ENCODE data around the gene PISD. TPM values are rescaled to one million over a fixed set of nuclear protein-coding genes. Genes with fewer than 3 reads are reported as not detected.

The PISD gene
- total and polyA plus RNA-seq, 2 donors (not counting 1 experiment from before 2014, with no cell fraction given): 21.1 to 25.6 TPM

- Histone ChIP-seq H4K20me1 (ENCODE audit: control insufficient read depth, extremely low read depth, insufficient read depth, low read length) (no peaks in the 10 kb centered on the region), H3K4me1 (ENCODE audit: control insufficient read depth, extremely low read depth, insufficient read depth, low read length) (peaks cover 9% of the 10 kb centered on the region), H3K4me3 (replicated peaks in 1 of 4; ENCODE audit: control extremely low read depth in 1 of 4, insufficient read depth in 1 of 4, low read depth in 3 of 4, low read length in 4 of 4) (no peak overlapping the region), H3K4me2 (ENCODE audit: extremely low read depth, insufficient read depth, low read length) (no peak overlapping the region), H3K36me3 (ENCODE audit: control insufficient read depth, insufficient read depth, low read length) (peaks cover 23% of the 10 kb centered on the region), H3K27me3 (ENCODE audit: control insufficient read depth, insufficient read depth, low read length) (no peaks in the 10 kb centered on the region), H2AFZ (ENCODE audit: low read length) (no peak overlapping the region), H3K9me3 (ENCODE audit: control insufficient read depth, insufficient read depth, low read depth, low read length) (no peaks in the 10 kb centered on the region), H3K27ac (ENCODE audit: insufficient read depth, low read length) (no peak overlapping the region), H3K79me2 (ENCODE audit: control insufficient read depth, insufficient read depth, low read length) (peaks cover 78% of the 10 kb centered on the region), H3K9ac (ENCODE audit: insufficient read depth, low read length) (no peak overlapping the region)
- DNase-seq (ENCODE audit: low read depth in 2 of 2): no peak
- TF ChIP-seq EZH2 (IDR thresholded peaks at IDR 0.05; ENCODE audit: low read length, missing control alignments) (no peak), CTCF (conservative IDR thresholded peaks at IDR 0.05 in 1 of 2, IDR thresholded peaks at IDR 0.05 in 1 of 2; ENCODE audit: low read depth in 1 of 2, low read length in 2 of 2) (no peak)
Observed at GRCh38 chr22:31625257-31625640, 36.8 kb downstream of the PISD start.

GRCh38 chr22:31623592-31624304 is 38.3 kb downstream of the PISD start:
- Histone ChIP-seq H3K9ac (ENCODE audit: insufficient read depth, low read length) (no peak overlapping the region), H3K4me2 (ENCODE audit: extremely low read depth, insufficient read depth, low read length) (no peak overlapping the region), H3K4me1 (ENCODE audit: control insufficient read depth, extremely low read depth, insufficient read depth, low read length) (peaks cover 2% of the 10 kb centered on the region), H3K4me3 (replicated peaks in 1 of 4; ENCODE audit: control extremely low read depth in 1 of 4, insufficient read depth in 1 of 4, low read depth in 3 of 4, low read length in 4 of 4) (no peak overlapping the region), H4K20me1 (ENCODE audit: control insufficient read depth, extremely low read depth, insufficient read depth, low read length) (no peaks in the 10 kb centered on the region), H3K36me3 (ENCODE audit: control insufficient read depth, insufficient read depth, low read length) (peaks cover 30% of the 10 kb centered on the region), H3K79me2 (ENCODE audit: control insufficient read depth, insufficient read depth, low read length) (peaks cover 66% of the 10 kb centered on the region), H3K27ac (ENCODE audit: insufficient read depth, low read length) (no peak overlapping the region), H3K9me3 (ENCODE audit: control insufficient read depth, insufficient read depth, low read depth, low read length) (no peaks in the 10 kb centered on the region), H3K27me3 (ENCODE audit: control insufficient read depth, insufficient read depth, low read length) (no peaks in the 10 kb centered on the region), H2AFZ (ENCODE audit: low read length) (no peak overlapping the region)
- DNase-seq (ENCODE audit: low read depth in 2 of 2): no peak
- TF ChIP-seq CTCF (conservative IDR thresholded peaks at IDR 0.05 in 1 of 2, IDR thresholded peaks at IDR 0.05 in 1 of 2; ENCODE audit: low read depth in 1 of 2, low read length in 2 of 2) (no peak), EZH2 (IDR thresholded peaks at IDR 0.05; ENCODE audit: low read length, missing control alignments) (no peak)

GRCh38 chr22:31622980-31623379 is 39.0 kb downstream of the PISD start:
- Histone ChIP-seq H2AFZ (ENCODE audit: low read length) (no peak overlapping the region), H3K79me2 (ENCODE audit: control insufficient read depth, insufficient read depth, low read length) (peaks cover 58% of the 10 kb centered on the region), H3K27me3 (ENCODE audit: control insufficient read depth, insufficient read depth, low read length) (no peaks in the 10 kb centered on the region), H3K9me3 (ENCODE audit: control insufficient read depth, insufficient read depth, low read depth, low read length) (no peaks in the 10 kb centered on the region), H3K4me3 (replicated peaks in 1 of 4; ENCODE audit: control extremely low read depth in 1 of 4, insufficient read depth in 1 of 4, low read depth in 3 of 4, low read length in 4 of 4) (no peak overlapping the region), H3K4me1 (ENCODE audit: control insufficient read depth, extremely low read depth, insufficient read depth, low read length) (peaks cover 2% of the 10 kb centered on the region), H3K27ac (ENCODE audit: insufficient read depth, low read length) (no peak overlapping the region), H3K4me2 (ENCODE audit: extremely low read depth, insufficient read depth, low read length) (no peak overlapping the region), H4K20me1 (ENCODE audit: control insufficient read depth, extremely low read depth, insufficient read depth, low read length) (no peaks in the 10 kb centered on the region), H3K36me3 (ENCODE audit: control insufficient read depth, insufficient read depth, low read length) (peaks cover 30% of the 10 kb centered on the region), H3K9ac (ENCODE audit: insufficient read depth, low read length) (no peak overlapping the region)
- TF ChIP-seq CTCF (conservative IDR thresholded peaks at IDR 0.05 in 1 of 2, IDR thresholded peaks at IDR 0.05 in 1 of 2; ENCODE audit: low read depth in 1 of 2, low read length in 2 of 2) (no peak), EZH2 (IDR thresholded peaks at IDR 0.05; ENCODE audit: low read length, missing control alignments) (no peak)
- DNase-seq (ENCODE audit: low read depth in 2 of 2): no peak
